Ammon's horn (tissue), 1 donor: Measurements from ENCODE around the gene DPYD.

Source experiments
- DNase-seq: peaks from one replicate; pipeline ENCODE4 v3.0.0-alpha.2; 2016; ENCODE audit warnings: low spot score

The DPYD gene

GRCh38 chr1:97091679-97092078 is 829.2 kb downstream of the DPYD start:
- DNase-seq: no peak

DNA sequence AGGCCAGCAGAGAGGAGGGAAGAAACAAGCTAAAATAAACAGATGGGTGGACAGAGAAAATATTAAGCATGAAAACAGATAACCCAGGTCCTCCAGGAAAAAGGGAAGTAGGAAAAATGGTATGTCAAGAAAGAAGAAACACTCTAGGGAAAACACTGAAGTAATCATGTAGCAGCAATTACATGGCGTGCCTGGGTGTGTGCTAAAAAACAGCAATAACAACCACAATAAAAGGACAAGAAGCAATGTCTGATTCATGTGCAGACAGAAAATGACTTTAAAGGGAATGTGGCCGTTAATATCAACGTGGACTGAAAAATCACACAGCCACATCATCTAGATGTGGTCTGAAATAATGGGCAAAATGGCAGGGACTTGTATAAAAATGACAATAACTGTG is 829.6 kb downstream of the DPYD start:
- DNase-seq: no peak

- no peak for DNase-seq
These were observed 830.1 kb downstream of the DPYD start for GRCh38 chr1:97090725-97091124.

DNA sequence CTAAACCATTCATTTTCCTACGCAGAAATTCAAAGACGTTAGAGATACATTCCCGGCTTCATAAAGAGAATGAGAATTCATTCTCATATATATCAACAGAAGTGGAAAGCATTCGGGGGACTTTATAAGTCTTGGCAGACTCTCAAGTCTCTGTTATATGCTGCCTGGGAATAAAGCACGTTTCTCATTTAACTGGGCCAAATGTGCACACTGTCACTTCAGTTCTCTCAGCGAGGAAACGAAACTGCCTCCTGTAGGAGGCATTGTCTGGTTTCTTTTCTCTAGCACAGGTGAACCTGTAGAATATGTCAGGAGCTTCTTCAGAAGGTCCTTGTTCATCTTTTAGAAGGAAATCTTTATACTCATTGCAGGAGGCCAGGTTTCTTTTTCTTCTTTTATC is 831.7 kb downstream of the DPYD start:
- DNase-seq: no peak

DNA sequence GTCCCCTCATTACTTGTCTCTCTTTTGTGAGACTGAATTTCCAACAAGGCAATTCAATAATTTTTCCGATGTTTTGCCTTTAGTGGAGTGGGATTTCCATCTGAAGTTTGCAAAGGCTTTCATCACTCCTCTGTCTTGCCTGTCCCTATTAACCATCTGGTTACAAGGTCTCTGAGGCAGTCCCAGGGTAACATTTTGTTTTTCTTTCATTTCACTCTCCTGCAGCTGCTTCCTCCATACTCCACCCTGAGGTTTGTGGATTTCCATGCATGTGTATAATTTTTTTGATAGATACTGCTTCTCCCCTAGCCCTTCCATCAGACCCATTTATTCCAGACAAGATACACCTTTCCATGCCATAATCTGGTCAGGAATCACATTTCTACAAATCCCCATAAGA is 832.4 kb downstream of the DPYD start:
- no peak for DNase-seq

DNA sequence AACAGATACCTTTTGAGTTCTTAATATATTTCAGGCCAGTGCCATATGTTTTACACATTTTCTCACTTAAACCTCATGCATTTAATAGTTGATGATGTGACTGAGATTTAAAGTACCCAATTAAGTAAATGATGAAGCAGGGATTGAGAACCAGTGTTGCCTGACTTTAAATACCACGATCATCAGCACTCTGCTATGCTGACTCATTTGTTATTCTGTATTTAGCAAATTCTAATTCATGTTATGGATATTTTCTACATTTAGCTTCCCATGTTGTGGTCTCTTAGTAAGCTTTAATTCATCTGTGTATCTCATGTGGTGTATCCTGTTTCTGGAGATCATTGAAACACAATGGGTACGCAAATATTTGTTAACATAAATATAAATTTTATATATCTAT is 836.3 kb downstream of the DPYD start:
- DNase-seq: no peak

GRCh38 chr1:97082160-97082848 is 838.5 kb downstream of the DPYD start:
- DNase-seq: no peak

DNA sequence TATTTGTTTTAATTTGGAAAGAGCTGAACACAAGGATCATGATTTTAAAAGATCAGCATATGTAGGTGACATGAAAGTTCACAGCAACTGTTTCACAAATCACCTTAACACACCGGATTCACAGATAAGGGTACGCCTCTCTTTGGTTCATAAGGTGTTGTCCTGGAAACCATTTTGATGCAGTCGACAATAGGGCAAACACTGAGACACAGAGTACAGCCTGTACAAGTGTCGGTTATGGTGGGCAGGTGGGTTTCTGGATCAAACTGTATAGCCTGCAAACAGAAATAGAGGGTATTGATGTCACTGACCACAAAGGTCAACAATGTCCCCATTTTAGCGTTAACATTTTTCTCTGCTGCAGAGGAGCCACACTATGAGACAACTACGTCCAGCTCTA is 842.0 kb downstream of the DPYD start:
- no peak for DNase-seq

- DNase-seq: no peak
These were observed 843.6 kb downstream of the DPYD start for GRCh38 chr1:97077221-97077620.

GRCh38 chr1:97074771-97075170 is 846.1 kb downstream of the DPYD start:
- no peak for DNase-seq

- no peak for DNase-seq
These were observed 846.9 kb downstream of the DPYD start for GRCh38 chr1:97073936-97074335.

DNA sequence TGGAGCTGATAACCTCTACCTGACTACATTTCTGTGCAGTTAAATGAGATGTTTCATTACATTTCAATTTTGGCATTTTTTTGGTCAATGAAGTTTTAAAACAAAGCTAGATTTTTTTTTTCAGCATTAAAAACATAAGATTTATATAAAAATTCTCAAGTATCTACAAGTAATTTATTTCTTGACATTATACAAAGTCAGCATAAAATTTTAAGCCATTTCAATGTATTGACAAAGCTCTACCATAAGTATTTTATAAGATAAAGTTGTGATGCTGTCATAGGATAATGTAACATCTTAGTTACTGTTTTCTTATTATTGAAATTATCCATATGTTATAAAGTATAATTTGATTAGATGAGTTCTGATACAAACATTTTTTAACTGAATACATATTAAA is 847.7 kb downstream of the DPYD start:
- DNase-seq: no peak

DNA sequence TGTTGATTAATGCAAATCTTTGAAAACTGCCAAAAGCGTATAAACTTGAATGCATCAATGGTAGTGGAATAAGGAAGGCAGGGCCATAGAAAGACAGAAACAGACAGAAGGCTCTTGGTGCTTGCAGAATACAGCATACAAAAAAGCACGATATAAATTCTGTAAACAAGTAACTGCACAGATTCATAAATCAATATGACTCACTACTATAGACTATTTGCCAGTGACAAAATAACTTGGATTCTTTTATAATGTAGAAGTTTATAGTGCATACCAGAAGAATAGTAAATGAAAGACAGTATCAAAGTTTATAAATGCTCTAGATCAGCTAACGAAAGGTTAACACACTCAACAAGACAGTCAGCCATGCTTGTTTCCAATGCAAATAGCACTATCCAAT is 849.7 kb downstream of the DPYD start:
- no peak for DNase-seq

- no peak for DNase-seq
These were observed 850.5 kb downstream of the DPYD start for GRCh38 chr1:97070376-97070775.

GRCh38 chr1:97069312-97069711 is 851.5 kb downstream of the DPYD start:
- DNase-seq: no peak

DNA sequence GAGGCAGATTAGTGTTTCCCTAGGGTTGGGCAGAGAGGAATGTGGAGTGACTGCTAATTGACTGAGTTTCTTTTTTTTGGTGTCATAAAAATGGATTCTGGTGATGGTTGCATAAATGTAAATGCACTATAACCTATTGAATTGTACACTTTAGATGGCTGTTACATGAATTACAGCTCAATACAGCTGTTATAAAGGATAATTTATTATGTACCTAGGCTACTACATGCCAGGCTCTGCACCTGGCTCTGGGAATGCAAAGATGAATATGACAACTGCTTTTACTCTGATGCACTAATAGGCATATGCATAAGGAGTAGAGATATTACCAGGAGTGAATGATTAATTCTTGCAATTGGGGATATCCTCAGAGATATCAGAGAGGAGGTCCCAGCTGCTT is 854.0 kb downstream of the DPYD start:
- DNase-seq: no peak

DNA sequence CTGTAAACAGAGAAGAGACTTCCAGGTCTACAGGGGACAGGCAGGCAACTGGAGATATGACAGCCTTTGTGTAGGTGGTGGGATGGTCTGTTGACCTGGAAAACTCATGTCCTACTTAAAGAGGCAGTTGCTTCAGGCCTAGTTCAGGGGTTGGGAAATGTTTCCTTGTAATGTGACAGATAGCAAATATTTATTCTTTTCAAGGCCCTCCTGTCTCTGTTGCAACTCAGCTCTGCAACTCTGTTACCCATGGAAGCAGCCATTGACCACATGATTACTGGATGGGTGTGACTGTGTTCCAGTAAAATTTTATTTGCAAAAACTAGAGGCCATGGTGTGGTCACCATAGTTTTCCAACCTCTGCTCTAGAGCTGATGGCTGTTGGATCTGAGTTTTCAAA is 857.3 kb downstream of the DPYD start:
- DNase-seq: no peak

DNA sequence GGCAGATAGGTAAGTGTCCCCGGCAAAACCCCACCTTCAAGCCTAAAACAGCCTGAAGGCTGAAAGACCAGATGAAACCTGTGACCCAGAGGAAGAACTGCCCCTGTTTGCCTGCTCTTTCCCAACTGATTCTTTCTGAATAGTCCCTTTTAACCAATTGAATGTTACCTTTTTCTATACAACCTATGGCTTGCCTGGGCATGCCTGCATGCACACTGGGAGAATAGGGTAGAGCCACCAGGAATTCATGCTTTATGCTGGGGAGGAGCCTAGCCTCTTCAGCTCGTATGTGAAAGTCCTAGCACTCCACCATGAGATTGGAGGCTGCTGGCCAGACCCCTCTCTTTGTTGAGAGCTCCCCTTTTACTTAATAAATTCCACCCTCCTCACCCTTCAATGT is 859.2 kb downstream of the DPYD start:
- no peak for DNase-seq

- DNase-seq: no peak
These were observed 864.4 kb downstream of the DPYD start for GRCh38 chr1:97056386-97056785.

DNA sequence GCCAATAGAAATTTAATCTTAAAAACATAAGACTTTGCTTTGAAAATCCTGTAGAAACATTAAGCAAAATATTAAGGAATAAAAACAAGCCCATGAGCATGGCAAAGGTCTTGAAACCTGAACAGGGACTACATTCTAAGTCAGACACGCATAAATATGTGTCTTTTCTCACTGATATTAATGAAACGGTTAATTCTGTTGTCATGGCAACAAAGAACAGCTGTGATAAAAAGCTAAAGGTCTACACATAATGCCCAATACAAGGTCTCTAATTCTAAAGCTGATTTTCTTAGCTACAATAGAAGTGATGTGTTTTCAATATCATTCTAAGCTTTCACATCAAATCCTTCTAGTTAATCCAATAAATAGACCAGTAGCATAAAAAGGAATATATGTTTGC is 867.6 kb downstream of the DPYD start:
- DNase-seq: no peak

- DNase-seq: no peak
These were observed 869.0 kb downstream of the DPYD start for GRCh38 chr1:97051823-97052222.

GRCh38 chr1:97050506-97050905 is 870.3 kb downstream of the DPYD start:
- peak; percentile 11 for DNase-seq

- DNase-seq: no peak
These were observed 873.4 kb downstream of the DPYD start for GRCh38 chr1:97047421-97047793.

DNA sequence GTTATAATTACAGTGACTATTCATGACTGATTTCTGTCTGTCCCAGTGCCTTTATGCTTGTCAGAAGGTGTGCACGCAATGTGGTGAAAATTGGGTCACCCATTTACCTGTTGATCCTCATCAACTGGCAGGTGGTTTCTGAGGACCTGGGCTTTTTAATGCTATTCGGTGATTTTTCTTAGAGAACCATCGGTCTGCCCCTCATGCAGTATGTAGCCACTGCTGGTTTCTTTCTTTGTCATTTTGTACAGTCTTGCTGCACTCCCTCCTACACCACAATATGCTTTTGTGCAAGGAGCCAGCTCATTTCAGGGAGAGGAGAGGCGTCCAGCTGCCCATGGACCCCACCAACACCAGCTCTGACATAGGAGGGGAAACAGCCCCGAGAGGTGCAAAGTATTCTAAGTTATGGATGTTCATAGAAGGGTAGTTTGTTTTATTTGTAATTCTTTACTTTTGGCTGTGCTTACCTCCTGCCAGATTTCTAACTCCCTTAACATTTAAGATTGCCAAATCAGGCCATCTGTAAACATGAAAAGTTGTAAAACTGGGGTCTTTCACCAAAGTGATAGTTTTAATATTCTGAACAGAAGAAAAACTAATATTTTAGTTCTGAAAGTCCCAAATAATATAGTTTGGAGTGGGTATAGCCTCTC is 873.9 kb downstream of the DPYD start:
- DNase-seq: no peak
